ENCODE data around the gene WDPCP. TPM values are rescaled to one million over a fixed set of nuclear protein-coding genes. Genes with fewer than 3 reads are reported as not detected.

The WDPCP gene
- total RNA-seq, 4 donors from 2014 or later: 2.6 to 15.5 (median 10.9) TPM

DNA sequence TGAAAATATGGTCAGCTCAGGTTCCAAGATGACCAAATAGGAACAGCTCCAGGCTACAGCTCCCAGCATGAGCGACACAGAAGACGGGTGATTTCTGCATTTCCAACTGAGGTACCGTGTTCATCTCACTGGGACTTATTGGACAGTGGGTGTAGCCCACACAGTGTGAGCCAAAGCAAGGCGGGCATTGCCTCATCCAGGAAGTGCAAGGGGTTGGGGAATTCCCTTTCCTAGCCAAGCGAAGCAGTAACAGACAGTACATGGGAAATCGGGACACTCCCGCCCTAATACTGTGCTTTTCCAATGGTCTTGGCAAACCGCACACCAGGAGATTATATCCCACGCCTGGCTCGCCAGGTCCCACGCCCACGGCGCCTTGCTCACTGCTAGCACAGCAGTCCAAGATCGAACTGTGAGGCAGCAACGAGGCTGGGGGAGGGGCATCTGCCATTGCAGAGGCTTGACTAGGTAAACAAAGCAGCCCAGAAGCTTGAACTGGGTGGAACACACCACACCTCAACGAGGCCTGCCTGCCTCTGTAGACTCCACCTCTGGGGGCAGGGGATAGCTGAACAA, 57.5 kb downstream of the WDPCP start:
- in situ Hi-C loops (cut with MboI; ENCODE audit: low pct_ligation_motif_present in 1 of 4, low pct_unique_long_range_greater_than_20kb in 1 of 4, low sequenced_read_pairs in 3 of 4): no loop called here
- Histone ChIP-seq H3K27ac (no peak overlapping the region), H3K9me3 (peaks cover 0 to 3% of the 10 kb centered on the region in 2 donors), H3K36me3 (no peaks in the 10 kb centered on the region), H3K27me3 (no peaks in the 10 kb centered on the region), H3K4me1 (no peaks in the 10 kb centered on the region), H3K4me3 (no peak overlapping the region)
- TF ChIP-seq CTCF (IDR thresholded peaks at IDR 0.05) (no peak), POLR2A (IDR thresholded peaks at IDR 0.05) (no peak), EP300 (IDR thresholded peaks at IDR 0.05; ENCODE audit: low read depth) (no peak), POLR2AphosphoS5 (IDR thresholded peaks at IDR 0.05) (no peak)
- intact Hi-C loops (cut with DNase I; ENCODE audit: low total_unique reads): no loop called here
- no peak for DNase-seq
- 86% methylated on average over 16 of the region's 16 CpGs; no CpG with 5 or more reads in 1 of the 2 donors for WGBS, 2 donors (ENCODE audit: low coverage in 1 of 2)

DNA sequence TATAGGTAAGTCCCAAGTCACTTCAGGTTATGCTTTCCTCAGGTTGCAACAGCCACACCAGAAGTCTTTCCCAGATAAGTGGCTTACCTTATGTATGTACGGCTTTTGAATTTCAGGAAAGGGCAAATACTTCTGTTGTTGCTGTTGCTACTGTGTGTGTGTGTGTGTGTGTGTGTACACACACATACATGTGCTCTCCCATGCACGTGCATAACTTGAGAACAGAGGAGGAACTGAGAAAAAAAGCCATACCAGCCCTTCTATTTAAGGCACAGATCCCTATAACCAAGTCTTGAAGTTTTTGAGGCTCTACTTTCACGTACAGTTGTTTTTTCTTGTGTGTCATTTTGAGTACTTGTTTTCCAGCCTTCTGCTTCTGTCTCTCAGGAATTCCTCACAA, 62.4 kb downstream of the WDPCP start:
- H3K36me3 ChIP-seq: no peaks in the 10 kb centered on the region
- no peak for TF ChIP-seq POLR2A (IDR thresholded peaks at IDR 0.05)
- no peak for TF ChIP-seq EP300 (IDR thresholded peaks at IDR 0.05; ENCODE audit: low read depth)
- TF ChIP-seq POLR2AphosphoS5 (IDR thresholded peaks at IDR 0.05): no peak
- TF ChIP-seq CTCF (IDR thresholded peaks at IDR 0.05): no peak
- in situ Hi-C loops (cut with MboI; ENCODE audit: low pct_ligation_motif_present in 1 of 4, low pct_unique_long_range_greater_than_20kb in 1 of 4, low sequenced_read_pairs in 3 of 4) (no loop called here), intact Hi-C loops (cut with DNase I; ENCODE audit: low total_unique reads) (no loop called here)
- no peak overlapping the region for H3K4me3 ChIP-seq
- DNase-seq: no peak
- no peaks in the 10 kb centered on the region for H3K4me1 ChIP-seq
- H3K27me3 ChIP-seq: no peaks in the 10 kb centered on the region
- 70 to 84% methylated on average over 3 of the region's 3 CpGs for WGBS, 2 donors (ENCODE audit: low coverage in 1 of 2)
- peaks cover 16 to 18% of the 10 kb centered on the region in 2 donors for H3K9me3 ChIP-seq
- no peak overlapping the region for H3K27ac ChIP-seq

GRCh38 chr2:63522950-63523349, 65.3 kb downstream of the WDPCP start:
- 87 to 100% methylated on average over 1 of the region's 1 CpG for WGBS, 2 donors (ENCODE audit: low coverage in 1 of 2)
- in situ Hi-C loops (cut with MboI; ENCODE audit: low pct_ligation_motif_present in 1 of 4, low pct_unique_long_range_greater_than_20kb in 1 of 4, low sequenced_read_pairs in 3 of 4): no loop called here

GRCh38 chr2:63520793-63521192, 67.5 kb downstream of the WDPCP start:
- H3K27ac ChIP-seq: no peak overlapping the region
- TF ChIP-seq POLR2A (IDR thresholded peaks at IDR 0.05) (no peak), POLR2AphosphoS5 (IDR thresholded peaks at IDR 0.05) (no peak), CTCF (IDR thresholded peaks at IDR 0.05) (no peak), EP300 (IDR thresholded peaks at IDR 0.05; ENCODE audit: low read depth) (no peak)
- H3K9me3 ChIP-seq: peaks cover 23 to 27% of the 10 kb centered on the region in 2 donors
- 82 to 92% methylated on average over 1 of the region's 1 CpG for WGBS, 2 donors (ENCODE audit: low coverage in 1 of 2)
- no peak for DNase-seq
- no peaks in the 10 kb centered on the region for H3K36me3 ChIP-seq
- intact Hi-C loops (cut with DNase I; ENCODE audit: low total_unique reads): no loop called here
- in situ Hi-C loops (cut with MboI; ENCODE audit: low pct_ligation_motif_present in 1 of 4, low pct_unique_long_range_greater_than_20kb in 1 of 4, low sequenced_read_pairs in 3 of 4): no loop called here
- no peaks in the 10 kb centered on the region for H3K27me3 ChIP-seq
- no peak overlapping the region for H3K4me3 ChIP-seq
- H3K4me1 ChIP-seq: no peaks in the 10 kb centered on the region

More at GRCh38 chr2:63522950-63523349, 65.3 kb downstream of the WDPCP start:
- H3K36me3 ChIP-seq: no peaks in the 10 kb centered on the region
- no peak overlapping the region for H3K27ac ChIP-seq
- no peaks in the 10 kb centered on the region for H3K27me3 ChIP-seq
- TF ChIP-seq CTCF (IDR thresholded peaks at IDR 0.05) (no peak), POLR2AphosphoS5 (IDR thresholded peaks at IDR 0.05) (no peak), POLR2A (IDR thresholded peaks at IDR 0.05) (no peak), EP300 (IDR thresholded peaks at IDR 0.05; ENCODE audit: low read depth) (no peak)
- peaks cover 23 to 27% of the 10 kb centered on the region in 2 donors for H3K9me3 ChIP-seq
- H3K4me3 ChIP-seq: no peak overlapping the region
- no peaks in the 10 kb centered on the region for H3K4me1 ChIP-seq
- no peak for DNase-seq
- intact Hi-C loops (cut with DNase I; ENCODE audit: low total_unique reads): no loop called here
